IPS-15b (cell line): ENCODE data around the gene TBXA2R.
"Not testable (repeated sequence)": the region's sequence is repeated elsewhere in the genome, so short reads cannot be mapped to it uniquely, and the experiment has no call there.

Source experiments
- H3K27me3 ChIP-seq: one replicate; pipeline ENCODE4 v1.6.1; 2013; ENCODE audit warnings: low read length; ENCODE audit not compliant: control insufficient read depth, insufficient read depth
- H3K36me3 ChIP-seq: one replicate; pipeline ENCODE4 v1.6.1; 2013; ENCODE audit warnings: low read length; ENCODE audit not compliant: control insufficient read depth, insufficient read depth
- H3K4me1 ChIP-seq: one replicate; pipeline ENCODE4 v1.6.1; 2013; ENCODE audit warnings: mild to moderate bottlenecking, low read length; ENCODE audit not compliant: control insufficient read depth, insufficient read depth
- H3K4me3 ChIP-seq: one replicate; pipeline ENCODE4 v1.5.1; 2013; ENCODE audit warnings: low read depth, low read length
- H3K9ac ChIP-seq: one replicate; pipeline ENCODE4 v1.6.1; 2013; ENCODE audit warnings: low read depth, mild to moderate bottlenecking, low read length
- H3K9me3 ChIP-seq: one replicate; pipeline ENCODE4 v1.6.1; 2013; ENCODE audit warnings: mild to moderate bottlenecking, low read length; ENCODE audit not compliant: control insufficient read depth, insufficient read depth

The TBXA2R gene

DNA sequence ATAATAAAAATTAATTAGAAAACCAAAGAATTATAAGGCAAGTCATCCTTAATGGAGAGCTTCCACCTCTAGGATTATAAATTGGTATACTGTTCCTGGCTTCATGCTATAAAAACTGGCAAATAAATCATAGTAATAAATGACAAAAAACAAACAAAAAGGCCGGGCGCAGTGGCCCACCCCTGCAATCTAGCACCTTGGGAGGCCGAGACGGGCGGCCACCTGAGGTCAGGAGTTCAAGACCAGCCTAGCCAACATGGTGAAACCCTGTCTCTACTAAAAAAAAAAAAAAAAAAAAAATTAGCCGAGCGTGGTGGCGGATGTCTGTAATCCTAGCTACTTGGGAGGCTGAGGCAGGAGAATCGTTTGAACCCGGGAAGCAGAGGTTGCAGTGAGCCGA is 36.6 kb downstream of the TBXA2R start:
- not testable (repeated sequence) for H3K4me1 ChIP-seq, H3K9me3 ChIP-seq, H3K9ac ChIP-seq, H3K4me3 ChIP-seq, H3K27me3 ChIP-seq, H3K36me3 ChIP-seq

DNA sequence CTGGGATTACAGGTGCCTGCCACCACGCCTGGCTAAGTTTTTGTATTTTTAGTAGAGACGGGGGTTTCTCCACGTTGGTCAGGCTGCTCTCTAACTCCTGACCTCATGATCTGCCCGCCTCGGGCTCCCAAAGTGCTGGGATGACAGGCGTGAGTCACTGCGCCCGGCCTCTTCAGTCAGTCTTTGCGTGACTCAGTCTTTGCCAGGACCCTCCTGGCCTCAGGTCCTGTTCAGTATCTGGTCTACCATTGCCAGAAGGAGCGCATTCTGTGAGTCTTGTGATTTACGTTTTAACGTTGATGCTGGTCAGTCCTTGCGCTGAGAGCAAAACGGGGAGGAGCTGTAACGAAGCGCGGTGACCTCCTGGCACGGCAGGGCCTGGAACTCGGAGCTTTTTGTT is 41.5 kb downstream of the TBXA2R start:
- Histone ChIP-seq H3K4me1 (no peaks in the 10 kb centered on the region), H3K36me3 (no peaks in the 10 kb centered on the region), H3K9me3 (no peaks in the 10 kb centered on the region), H3K4me3 (no peak overlapping the region), H3K27me3 (no peaks in the 10 kb centered on the region), H3K9ac (no peak overlapping the region)

DNA sequence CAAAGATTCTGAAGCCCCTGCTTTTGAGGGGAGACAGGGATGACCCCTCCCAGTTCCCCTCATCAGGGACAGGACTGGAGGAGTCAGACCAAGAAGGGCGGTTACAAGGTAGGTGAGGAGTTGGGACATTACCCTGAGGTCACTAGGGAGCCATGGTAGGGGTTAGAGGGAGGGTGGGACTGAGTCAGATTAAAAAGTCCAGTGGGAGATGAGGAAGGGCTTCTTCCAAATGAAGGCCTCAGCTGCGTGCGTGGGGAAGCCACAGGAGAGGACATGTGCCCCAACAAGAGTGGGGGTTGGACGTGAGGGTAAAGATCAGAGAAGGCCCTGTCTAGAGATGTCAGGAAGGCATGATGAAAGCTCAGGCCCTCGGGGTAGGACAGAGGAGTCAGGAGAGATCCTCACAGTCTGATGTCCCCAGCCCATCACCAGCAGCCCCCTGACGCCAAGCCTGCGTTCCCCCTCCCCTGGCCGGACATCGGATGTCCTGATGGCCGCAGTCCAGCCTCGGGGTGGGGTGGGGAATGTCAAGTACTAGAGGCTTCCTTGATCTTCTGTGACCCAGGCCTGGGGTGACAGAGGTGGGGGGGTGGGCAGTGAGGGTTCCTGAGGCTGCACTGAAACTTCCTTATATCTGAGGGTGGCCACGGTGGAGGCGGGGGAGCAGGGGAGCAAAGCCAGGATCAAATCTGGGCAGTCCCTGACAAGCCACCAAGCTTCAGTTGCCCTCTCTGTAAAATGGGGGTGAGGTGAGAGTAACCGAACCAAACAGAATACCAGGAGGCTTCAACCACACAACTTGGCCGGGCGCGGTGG is 42.8 kb downstream of the TBXA2R start:
- no peaks in the 10 kb centered on the region for H3K4me1 ChIP-seq
- no peaks in the 10 kb centered on the region for H3K9me3 ChIP-seq
- no peaks in the 10 kb centered on the region for H3K27me3 ChIP-seq
- no peak overlapping the region for H3K9ac ChIP-seq
- H3K4me3 ChIP-seq = no peak overlapping the region
- no peaks in the 10 kb centered on the region for H3K36me3 ChIP-seq

GRCh38 chr19:3557461-3558248 is 49.0 kb downstream of the TBXA2R start, which contains the start of gene MFSD12:
Gene MFSD12, minus strand, starts transcription at chr19:3557586. Its CDS starts 183 bp downstream, at chr19:3557403.
- no peaks in the 10 kb centered on the region for H3K4me1 ChIP-seq
- H3K36me3 ChIP-seq = no peaks in the 10 kb centered on the region
- H3K9ac ChIP-seq = no peak within 1 kb of the TSS
- peaks cover 3% of the 10 kb centered on the region for H3K27me3 ChIP-seq
- no peaks in the 10 kb centered on the region for H3K9me3 ChIP-seq
- peak within 1 kb of the TSS; percentile 69 for H3K4me3 ChIP-seq

DNA sequence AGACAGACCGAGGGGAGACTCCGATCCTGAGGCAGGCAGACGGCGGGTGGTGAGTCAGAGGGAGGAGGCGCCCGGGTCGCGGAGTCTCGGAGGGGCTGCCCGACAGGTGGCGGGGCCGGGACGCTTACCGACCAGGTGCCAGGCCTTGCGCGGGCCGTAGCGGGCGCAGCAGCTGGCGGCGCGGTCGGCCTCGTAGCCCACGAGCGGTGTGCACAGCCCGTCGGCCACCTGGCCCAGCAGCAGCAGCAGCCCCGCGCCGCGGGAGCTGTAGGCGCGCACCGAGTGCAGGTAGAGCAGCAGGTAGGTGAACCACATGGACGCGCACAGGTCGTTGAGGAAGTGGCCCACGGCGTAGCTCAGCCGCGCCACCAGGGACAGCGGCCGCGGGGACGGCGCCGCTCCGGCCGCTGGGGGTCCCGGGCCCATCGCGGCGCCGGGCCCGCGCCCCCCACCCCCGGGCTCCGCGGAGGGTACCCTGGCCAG is 49.7 kb downstream of the TBXA2R start:
- no peak overlapping the region for H3K9ac ChIP-seq
- peaks cover 3% of the 10 kb centered on the region for H3K27me3 ChIP-seq
- no peaks in the 10 kb centered on the region for H3K9me3 ChIP-seq
- H3K4me3 ChIP-seq = peak overlapping the region; percentile 69
- H3K4me1 ChIP-seq = no peaks in the 10 kb centered on the region
- H3K36me3 ChIP-seq = no peaks in the 10 kb centered on the region

DNA sequence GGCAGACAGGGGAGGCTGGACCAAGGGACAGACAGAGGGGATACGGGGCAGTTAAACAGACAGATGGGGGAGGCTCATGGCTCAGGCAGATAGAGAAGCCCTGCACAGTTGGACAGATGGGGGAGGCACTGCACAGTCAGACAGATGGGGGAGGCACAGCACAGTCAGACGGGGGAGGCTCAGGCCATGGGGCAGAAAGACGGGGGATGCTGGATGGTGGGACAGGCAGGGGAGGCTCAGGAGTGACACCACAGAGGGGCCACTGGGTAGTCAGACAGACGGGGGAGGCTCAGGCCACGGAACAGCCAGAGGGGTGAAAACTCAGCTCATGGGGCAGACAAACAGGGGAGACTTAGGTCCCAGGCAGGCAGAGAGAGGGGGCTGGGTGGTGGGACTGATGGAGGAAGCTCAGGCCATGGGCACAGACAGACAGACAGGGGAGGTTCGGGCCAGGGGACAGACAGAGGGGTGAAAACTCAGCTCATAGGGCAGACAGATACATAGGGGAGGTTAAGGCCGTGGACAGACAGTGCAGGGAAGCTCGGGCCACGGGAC is 50.2 kb downstream of the TBXA2R start:
- no peak overlapping the region for H3K9ac ChIP-seq
- H3K27me3 ChIP-seq = peaks cover 3% of the 10 kb centered on the region
- H3K4me3 ChIP-seq = peak overlapping the region; percentile 69
- H3K9me3 ChIP-seq = no peaks in the 10 kb centered on the region
- no peaks in the 10 kb centered on the region for H3K4me1 ChIP-seq
- H3K36me3 ChIP-seq = no peaks in the 10 kb centered on the region

DNA sequence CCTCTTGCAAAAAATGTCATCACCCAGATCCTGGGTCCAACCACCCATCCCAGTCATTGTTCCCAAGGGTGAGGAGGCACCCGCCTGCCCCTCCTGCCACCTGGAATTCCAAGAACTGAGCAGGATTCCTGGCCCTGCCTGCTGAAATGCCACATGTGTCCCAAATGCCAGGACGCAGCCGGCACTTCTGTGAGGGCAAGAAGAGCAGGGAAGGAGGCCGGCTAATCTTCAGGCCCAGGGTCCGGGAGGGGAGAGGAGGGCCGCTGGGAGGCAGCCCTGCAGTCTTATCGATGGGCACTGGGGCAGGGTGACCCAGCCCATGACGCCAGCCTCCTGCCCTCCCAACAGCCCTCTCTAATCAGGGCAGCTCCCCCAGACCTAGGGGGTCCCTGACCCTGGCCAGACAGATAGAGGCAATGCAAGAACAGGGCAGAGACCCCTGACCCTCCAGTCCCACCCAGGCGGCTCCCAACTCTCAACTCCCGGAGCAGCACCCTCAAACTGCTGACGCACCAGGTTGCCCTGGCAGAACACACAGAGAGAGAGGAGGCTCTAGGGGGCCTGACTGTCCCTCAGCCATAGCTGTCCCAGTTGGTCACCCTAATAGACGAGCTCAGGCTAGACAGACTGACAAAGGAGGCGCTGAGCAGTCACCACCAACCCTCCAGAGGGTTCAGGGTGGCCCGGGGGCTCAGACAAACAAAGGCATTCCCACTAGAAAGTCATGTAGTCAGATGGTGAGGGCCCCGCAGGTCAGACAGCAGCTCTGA is 50.8 kb downstream of the TBXA2R start:
- Histone ChIP-seq H3K4me3 (no peak overlapping the region), H3K36me3 (peaks cover 3% of the 10 kb centered on the region), H3K4me1 (no peaks in the 10 kb centered on the region), H3K9me3 (no peaks in the 10 kb centered on the region), H3K27me3 (peaks cover 3% of the 10 kb centered on the region), H3K9ac (no peak overlapping the region)

- Histone ChIP-seq H3K9me3 (no peaks in the 10 kb centered on the region), H3K9ac (no peak overlapping the region), H3K36me3 (peaks cover 3% of the 10 kb centered on the region), H3K27me3 (peaks cover 3% of the 10 kb centered on the region), H3K4me3 (no peak overlapping the region), H3K4me1 (no peaks in the 10 kb centered on the region)
These were observed 52.2 kb downstream of the TBXA2R start for GRCh38 chr19:3554254-3555083.

GRCh38 chr19:3551792-3552095 is 54.9 kb downstream of the TBXA2R start:
- H3K36me3 ChIP-seq = peaks cover 14% of the 10 kb centered on the region
- H3K4me1 ChIP-seq = no peaks in the 10 kb centered on the region
- no peak overlapping the region for H3K4me3 ChIP-seq
- no peak overlapping the region for H3K9ac ChIP-seq
- no peaks in the 10 kb centered on the region for H3K9me3 ChIP-seq
- no peaks in the 10 kb centered on the region for H3K27me3 ChIP-seq

- no peaks in the 10 kb centered on the region for H3K4me1 ChIP-seq
- H3K36me3 ChIP-seq = peaks cover 16% of the 10 kb centered on the region
- H3K27me3 ChIP-seq = no peaks in the 10 kb centered on the region
- no peaks in the 10 kb centered on the region for H3K9me3 ChIP-seq
- H3K4me3 ChIP-seq = no peak overlapping the region
- H3K9ac ChIP-seq = no peak overlapping the region
These were observed 55.5 kb downstream of the TBXA2R start for GRCh38 chr19:3550947-3551791.
